ENCODE results near the gene FAP.

Gene FAP

DNA sequence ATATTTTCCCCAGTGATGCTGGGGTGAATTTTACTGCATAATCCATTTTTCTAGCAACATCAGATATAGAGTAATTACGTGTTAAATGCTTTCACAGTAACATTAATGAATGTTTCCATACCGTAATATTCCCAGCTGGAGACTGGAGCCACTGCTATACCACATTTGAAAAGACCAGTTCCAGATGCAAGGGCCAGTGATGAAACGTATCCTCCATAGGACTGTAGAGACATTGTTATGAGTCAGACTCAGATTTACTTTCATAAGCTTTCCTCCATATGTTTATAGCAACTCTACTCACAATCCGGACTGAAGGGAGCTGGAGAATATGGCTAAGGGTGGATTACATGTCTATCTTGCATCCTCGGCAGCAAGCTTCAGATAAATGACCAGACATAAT lies 68.5 kb downstream of the FAP start:
- H3K27me3 ChIP-seq (ENCODE audit: control insufficient read depth in 1 of 2, insufficient read depth in 2 of 2, low read length in 2 of 2): no peaks in the 10 kb centered on the region
- H3K27ac ChIP-seq (ENCODE audit: low read depth, low read length): no peak overlapping the region
- H3K36me3 ChIP-seq (ENCODE audit: control insufficient read depth in 1 of 2, insufficient read depth in 2 of 2, low read length in 2 of 2): no peaks in the 10 kb centered on the region
- no peak overlapping the region for H3K4me3 ChIP-seq (ENCODE audit: low read depth in 1 of 2, low read length in 2 of 2)
- no peak overlapping the region for H3K9ac ChIP-seq (ENCODE audit: low read depth in 1 of 2, low read length in 2 of 2)
- H3K9me3 ChIP-seq (ENCODE audit: control insufficient read depth in 1 of 2, low read length in 2 of 2): no peaks in the 10 kb centered on the region
- H3K4me1 ChIP-seq (ENCODE audit: control insufficient read depth in 1 of 2, insufficient read depth in 2 of 2, low read length in 2 of 2): no peaks in the 10 kb centered on the region

DNA sequence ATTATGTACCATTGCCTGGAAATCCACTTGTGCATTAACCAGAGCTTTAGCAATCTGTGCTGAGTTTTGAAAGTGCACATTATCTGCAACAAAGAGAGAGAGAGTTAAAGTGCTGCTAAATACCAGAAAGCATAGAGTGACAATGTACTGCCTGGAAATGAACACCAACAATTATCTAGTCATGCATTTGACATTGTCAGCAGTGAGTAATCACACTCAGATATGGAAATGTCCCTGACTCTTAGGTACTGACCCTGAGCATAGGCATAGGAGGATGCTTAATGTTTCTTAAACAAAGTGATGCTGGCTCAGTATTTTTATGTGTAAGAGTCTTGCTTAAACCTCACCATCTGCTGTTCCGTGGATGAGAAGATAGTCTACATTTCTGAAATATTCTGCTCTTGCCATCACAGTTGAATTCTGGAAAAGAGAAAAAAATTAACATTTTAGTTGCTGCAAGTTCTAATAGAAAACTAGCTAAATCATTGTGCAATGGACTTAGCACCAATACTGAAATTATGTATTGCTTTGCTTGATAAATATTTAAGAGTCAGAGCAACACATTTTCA lies 70.4 kb downstream of the FAP start:
- Histone ChIP-seq H3K27me3 (ENCODE audit: control insufficient read depth in 1 of 2, insufficient read depth in 2 of 2, low read length in 2 of 2) (no peaks in the 10 kb centered on the region), H3K4me3 (ENCODE audit: low read depth in 1 of 2, low read length in 2 of 2) (no peak overlapping the region), H3K4me1 (ENCODE audit: control insufficient read depth in 1 of 2, insufficient read depth in 2 of 2, low read length in 2 of 2) (no peaks in the 10 kb centered on the region), H3K27ac (ENCODE audit: low read depth, low read length) (no peak overlapping the region), H3K9ac (ENCODE audit: low read depth in 1 of 2, low read length in 2 of 2) (no peak overlapping the region), H3K36me3 (ENCODE audit: control insufficient read depth in 1 of 2, insufficient read depth in 2 of 2, low read length in 2 of 2) (no peaks in the 10 kb centered on the region), H3K9me3 (ENCODE audit: control insufficient read depth in 1 of 2, low read length in 2 of 2) (no peaks in the 10 kb centered on the region)

DNA sequence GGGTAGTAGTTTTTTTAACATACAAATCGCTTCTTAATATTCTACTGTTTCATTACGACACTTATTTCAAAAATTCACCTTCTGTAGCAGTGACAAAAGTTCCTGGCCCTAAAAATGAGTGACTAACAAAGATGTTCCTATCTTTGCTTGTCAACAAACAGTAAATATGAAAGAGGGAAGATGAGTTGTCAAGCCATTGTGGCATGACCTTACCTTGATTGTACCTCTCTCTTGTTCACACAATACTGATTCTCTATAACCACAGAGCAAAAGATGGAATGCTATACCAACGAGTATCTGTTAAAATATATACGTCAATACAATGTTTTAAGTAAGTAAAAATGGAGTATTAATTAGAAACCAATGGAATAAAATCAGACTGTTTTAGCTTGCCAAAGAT lies 76.5 kb downstream of the FAP start:
- H3K4me1 ChIP-seq (ENCODE audit: control insufficient read depth in 1 of 2, insufficient read depth in 2 of 2, low read length in 2 of 2): no peaks in the 10 kb centered on the region
- no peak overlapping the region for H3K27ac ChIP-seq (ENCODE audit: low read depth, low read length)
- H3K36me3 ChIP-seq (ENCODE audit: control insufficient read depth in 1 of 2, insufficient read depth in 2 of 2, low read length in 2 of 2): no peaks in the 10 kb centered on the region
- no peaks in the 10 kb centered on the region for H3K27me3 ChIP-seq (ENCODE audit: control insufficient read depth in 1 of 2, insufficient read depth in 2 of 2, low read length in 2 of 2)
- no peaks in the 10 kb centered on the region for H3K9me3 ChIP-seq (ENCODE audit: control insufficient read depth in 1 of 2, low read length in 2 of 2)
- H3K9ac ChIP-seq (ENCODE audit: low read depth in 1 of 2, low read length in 2 of 2): no peak overlapping the region
- H3K4me3 ChIP-seq (ENCODE audit: low read depth in 1 of 2, low read length in 2 of 2): no peak overlapping the region

DNA sequence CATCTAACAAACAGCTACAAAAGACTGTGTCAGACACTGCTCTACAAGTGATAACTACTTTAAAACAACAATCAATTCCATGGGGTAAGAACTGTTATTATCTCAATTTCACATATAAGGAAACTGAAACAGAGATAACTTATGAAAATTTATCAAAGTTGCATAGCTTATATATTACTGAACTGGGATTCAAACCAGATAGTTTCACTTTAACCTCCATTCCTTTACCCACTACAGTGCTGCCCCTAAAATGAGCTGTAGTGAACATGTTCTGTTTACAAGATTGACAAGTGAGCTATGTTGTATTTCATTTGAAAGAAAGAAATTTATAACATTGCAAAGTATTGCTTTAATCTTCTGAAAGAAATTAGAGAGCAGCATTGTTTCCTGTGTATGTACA lies 77.1 kb downstream of the FAP start:
- Histone ChIP-seq H3K36me3 (ENCODE audit: control insufficient read depth in 1 of 2, insufficient read depth in 2 of 2, low read length in 2 of 2) (no peaks in the 10 kb centered on the region), H3K9me3 (ENCODE audit: control insufficient read depth in 1 of 2, low read length in 2 of 2) (no peaks in the 10 kb centered on the region), H3K4me1 (ENCODE audit: control insufficient read depth in 1 of 2, insufficient read depth in 2 of 2, low read length in 2 of 2) (no peaks in the 10 kb centered on the region), H3K27me3 (ENCODE audit: control insufficient read depth in 1 of 2, insufficient read depth in 2 of 2, low read length in 2 of 2) (no peaks in the 10 kb centered on the region), H3K9ac (ENCODE audit: low read depth in 1 of 2, low read length in 2 of 2) (no peak overlapping the region), H3K4me3 (ENCODE audit: low read depth in 1 of 2, low read length in 2 of 2) (no peak overlapping the region), H3K27ac (ENCODE audit: low read depth, low read length) (no peak overlapping the region)

DNA sequence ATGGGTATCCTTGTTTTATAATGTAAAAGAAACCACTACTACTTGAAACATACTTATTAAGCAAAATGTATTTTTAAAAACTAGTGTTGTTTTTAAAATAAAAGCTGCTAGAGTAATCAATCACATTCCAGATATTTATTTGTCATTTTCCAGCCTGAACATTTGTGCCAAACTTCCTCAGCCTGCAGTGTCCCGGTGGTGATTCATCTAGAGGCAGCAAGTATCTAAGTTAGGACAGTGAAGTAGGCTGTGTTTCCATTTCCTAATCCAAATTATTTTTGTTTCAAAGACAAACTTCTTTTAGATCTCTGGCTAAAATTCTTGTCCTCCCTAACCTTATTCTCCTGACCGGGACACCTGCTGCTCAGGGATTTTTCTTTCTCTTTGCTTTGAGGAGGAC lies 78.4 kb downstream of the FAP start:
- no peaks in the 10 kb centered on the region for H3K9me3 ChIP-seq (ENCODE audit: control insufficient read depth in 1 of 2, low read length in 2 of 2)
- no peak overlapping the region for H3K9ac ChIP-seq (ENCODE audit: low read depth in 1 of 2, low read length in 2 of 2)
- H3K27me3 ChIP-seq (ENCODE audit: control insufficient read depth in 1 of 2, insufficient read depth in 2 of 2, low read length in 2 of 2): no peaks in the 10 kb centered on the region
- no peak overlapping the region for H3K27ac ChIP-seq (ENCODE audit: low read depth, low read length)
- H3K4me1 ChIP-seq (ENCODE audit: control insufficient read depth in 1 of 2, insufficient read depth in 2 of 2, low read length in 2 of 2): no peaks in the 10 kb centered on the region
- no peaks in the 10 kb centered on the region for H3K36me3 ChIP-seq (ENCODE audit: control insufficient read depth in 1 of 2, insufficient read depth in 2 of 2, low read length in 2 of 2)
- H3K4me3 ChIP-seq (ENCODE audit: low read depth in 1 of 2, low read length in 2 of 2): no peak overlapping the region

DNA sequence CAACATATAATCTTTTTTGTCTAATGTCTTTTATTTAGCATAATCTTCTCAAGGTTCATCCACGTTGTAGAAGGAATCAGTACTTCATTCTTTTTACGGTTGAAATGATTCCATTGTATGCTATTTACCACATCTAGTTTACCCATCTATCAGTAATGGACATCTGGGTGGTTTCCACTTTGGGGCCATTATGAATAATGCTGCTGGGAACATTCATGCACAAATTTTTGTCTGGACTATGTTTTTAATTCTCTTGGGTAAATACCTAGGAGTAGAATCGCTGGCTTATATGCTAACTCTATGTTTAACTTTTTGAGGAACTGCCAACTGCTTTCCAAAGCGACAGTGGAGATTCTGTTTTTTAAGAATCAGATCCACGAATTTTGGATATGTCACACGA lies 83.8 kb downstream of the FAP start:
- Histone ChIP-seq H3K4me1 (ENCODE audit: control insufficient read depth in 1 of 2, insufficient read depth in 2 of 2, low read length in 2 of 2) (no peaks in the 10 kb centered on the region), H3K27me3 (ENCODE audit: control insufficient read depth in 1 of 2, insufficient read depth in 2 of 2, low read length in 2 of 2) (no peaks in the 10 kb centered on the region), H3K9ac (ENCODE audit: low read depth in 1 of 2, low read length in 2 of 2) (no peak overlapping the region), H3K4me3 (ENCODE audit: low read depth in 1 of 2, low read length in 2 of 2) (no peak overlapping the region), H3K36me3 (ENCODE audit: control insufficient read depth in 1 of 2, insufficient read depth in 2 of 2, low read length in 2 of 2) (no peaks in the 10 kb centered on the region), H3K27ac (ENCODE audit: low read depth, low read length) (no peak overlapping the region), H3K9me3 (ENCODE audit: control insufficient read depth in 1 of 2, low read length in 2 of 2) (no peaks in the 10 kb centered on the region)

DNA sequence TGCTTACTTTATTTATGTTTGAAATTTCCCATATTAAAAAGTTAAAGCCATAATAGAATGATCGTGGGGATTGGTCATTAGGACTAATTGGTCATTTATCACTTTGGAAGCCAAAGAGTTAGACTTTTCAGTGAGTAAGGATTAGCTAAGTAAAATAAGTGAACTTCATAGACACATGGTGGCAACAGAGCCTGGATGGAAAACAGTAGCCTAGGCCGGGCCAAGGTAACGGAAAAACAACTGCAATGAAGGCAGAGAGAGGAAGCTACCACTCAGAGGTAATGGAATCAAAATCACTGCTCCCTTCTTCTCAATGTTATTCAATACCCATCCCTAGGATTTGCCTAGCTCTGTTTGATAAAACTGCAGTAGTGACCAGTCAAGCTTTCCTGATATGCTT lies 87.1 kb downstream of the FAP start:
- peaks cover 0 to 3% of the 10 kb centered on the region in 2 donors for H3K4me1 ChIP-seq (ENCODE audit: control insufficient read depth in 1 of 2, insufficient read depth in 2 of 2, low read length in 2 of 2)
- H3K27me3 ChIP-seq (ENCODE audit: control insufficient read depth in 1 of 2, insufficient read depth in 2 of 2, low read length in 2 of 2): no peaks in the 10 kb centered on the region
- no peak overlapping the region for H3K4me3 ChIP-seq (ENCODE audit: low read depth in 1 of 2, low read length in 2 of 2)
- H3K9me3 ChIP-seq (ENCODE audit: control insufficient read depth in 1 of 2, low read length in 2 of 2): no peaks in the 10 kb centered on the region
- H3K9ac ChIP-seq (ENCODE audit: low read depth in 1 of 2, low read length in 2 of 2): no peak overlapping the region
- H3K36me3 ChIP-seq (ENCODE audit: control insufficient read depth in 1 of 2, insufficient read depth in 2 of 2, low read length in 2 of 2): no peaks in the 10 kb centered on the region
- no peak overlapping the region for H3K27ac ChIP-seq (ENCODE audit: low read depth, low read length)

DNA sequence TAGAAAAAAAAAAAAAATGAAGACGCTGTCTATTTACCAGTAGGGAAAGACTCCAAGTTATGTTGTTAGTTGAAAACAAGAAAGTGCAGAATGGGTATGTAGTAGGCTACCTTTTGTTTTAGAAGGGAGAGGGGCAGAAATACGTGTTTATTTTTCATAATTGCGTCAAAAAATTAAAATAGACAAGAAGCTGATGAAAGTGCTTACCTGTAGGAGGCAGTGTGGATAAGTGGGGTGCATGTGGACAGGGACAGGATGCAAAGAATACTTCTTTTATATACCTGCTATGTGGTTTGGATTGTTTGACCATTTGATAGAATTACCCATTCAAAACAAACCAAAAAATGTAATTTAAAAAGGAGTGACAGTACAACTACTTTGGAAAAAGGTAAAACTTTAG lies 88.2 kb downstream of the FAP start:
- no peaks in the 10 kb centered on the region for H3K9me3 ChIP-seq (ENCODE audit: control insufficient read depth in 1 of 2, low read length in 2 of 2)
- H3K9ac ChIP-seq (ENCODE audit: low read depth in 1 of 2, low read length in 2 of 2): no peak overlapping the region
- H3K4me1 ChIP-seq (ENCODE audit: control insufficient read depth in 1 of 2, insufficient read depth in 2 of 2, low read length in 2 of 2): peaks cover 0 to 3% of the 10 kb centered on the region in 2 donors
- H3K36me3 ChIP-seq (ENCODE audit: control insufficient read depth in 1 of 2, insufficient read depth in 2 of 2, low read length in 2 of 2): no peaks in the 10 kb centered on the region
- no peak overlapping the region for H3K4me3 ChIP-seq (ENCODE audit: low read depth in 1 of 2, low read length in 2 of 2)
- no peak overlapping the region for H3K27ac ChIP-seq (ENCODE audit: low read depth, low read length)
- H3K27me3 ChIP-seq (ENCODE audit: control insufficient read depth in 1 of 2, insufficient read depth in 2 of 2, low read length in 2 of 2): no peaks in the 10 kb centered on the region

DNA sequence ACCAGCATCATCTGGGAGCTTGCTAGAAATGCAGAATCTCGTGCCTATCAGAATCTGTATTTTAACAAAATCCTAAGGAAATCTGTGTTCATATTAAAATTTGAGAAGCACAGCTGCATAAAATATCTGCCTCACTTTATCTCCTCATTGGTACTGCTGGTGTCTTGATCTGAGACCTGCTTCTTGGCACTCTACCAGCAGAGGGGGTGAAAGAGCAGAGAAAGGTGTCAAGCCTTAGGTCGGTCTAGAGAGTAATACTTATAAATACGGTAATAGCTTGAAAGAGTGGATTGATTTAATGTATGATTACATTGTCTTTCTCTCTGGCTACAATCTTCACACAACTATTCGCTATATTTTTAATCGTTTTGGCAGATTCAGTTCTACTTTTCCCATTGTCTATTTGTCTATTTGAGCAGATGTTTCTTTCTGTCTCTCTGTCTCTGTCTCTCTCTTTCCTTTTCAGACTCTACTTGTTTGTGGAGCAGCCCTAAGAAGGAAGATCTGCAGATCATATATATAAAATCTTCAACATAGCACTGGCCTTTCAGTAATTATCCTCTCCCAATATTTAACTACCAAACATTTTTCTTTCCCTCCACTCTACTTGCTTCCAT lies 89.5 kb downstream of the FAP start:
- H3K36me3 ChIP-seq (ENCODE audit: control insufficient read depth in 1 of 2, insufficient read depth in 2 of 2, low read length in 2 of 2): no peaks in the 10 kb centered on the region
- H3K4me1 ChIP-seq (ENCODE audit: control insufficient read depth in 1 of 2, insufficient read depth in 2 of 2, low read length in 2 of 2): peaks cover 0 to 3% of the 10 kb centered on the region in 2 donors
- no peak overlapping the region for H3K9ac ChIP-seq (ENCODE audit: low read depth in 1 of 2, low read length in 2 of 2)
- H3K9me3 ChIP-seq (ENCODE audit: control insufficient read depth in 1 of 2, low read length in 2 of 2): no peaks in the 10 kb centered on the region
- no peaks in the 10 kb centered on the region for H3K27me3 ChIP-seq (ENCODE audit: control insufficient read depth in 1 of 2, insufficient read depth in 2 of 2, low read length in 2 of 2)
- peak overlapping the region in 1 of 2 donors; percentile 19 for H3K4me3 ChIP-seq (ENCODE audit: low read depth in 1 of 2, low read length in 2 of 2)
- no peak overlapping the region for H3K27ac ChIP-seq (ENCODE audit: low read depth, low read length)

DNA sequence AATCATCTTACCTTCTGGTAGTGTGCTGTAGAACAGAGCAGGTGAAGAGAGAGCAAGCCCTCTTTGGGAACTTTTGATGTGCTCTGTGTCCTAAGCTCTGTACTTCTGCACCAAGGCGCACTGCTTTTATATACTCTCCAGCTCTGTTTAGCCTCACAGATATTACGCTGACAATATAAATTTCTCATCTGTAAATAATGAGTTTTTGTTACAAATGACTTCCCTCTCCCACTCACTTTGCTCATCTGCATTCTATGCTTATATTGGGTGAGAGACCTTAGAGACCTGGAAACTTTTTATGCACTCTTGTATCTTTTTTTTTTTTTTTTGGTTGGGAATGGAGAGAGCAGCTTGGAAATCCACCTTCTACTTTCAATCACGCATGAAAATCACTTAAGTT lies 91.1 kb downstream of the FAP start, which contains the start of gene GCG:
Gene GCG, minus strand, starts transcription at position 101 of the 400 bp plus-strand sequence. CDS start 3,069 bp downstream, outside the sequence.
- Histone ChIP-seq H3K27ac (ENCODE audit: low read depth, low read length) (no peak within 1 kb of the TSS), H3K9me3 (ENCODE audit: control insufficient read depth in 1 of 2, low read length in 2 of 2) (no peaks in the 10 kb centered on the region), H3K4me1 (ENCODE audit: control insufficient read depth in 1 of 2, insufficient read depth in 2 of 2, low read length in 2 of 2) (peaks cover 0 to 3% of the 10 kb centered on the region in 2 donors), H3K9ac (ENCODE audit: low read depth in 1 of 2, low read length in 2 of 2) (no peak within 1 kb of the TSS), H3K4me3 (ENCODE audit: low read depth in 1 of 2, low read length in 2 of 2) (no peak within 1 kb of the TSS), H3K27me3 (ENCODE audit: control insufficient read depth in 1 of 2, insufficient read depth in 2 of 2, low read length in 2 of 2) (no peaks in the 10 kb centered on the region), H3K36me3 (ENCODE audit: control insufficient read depth in 1 of 2, insufficient read depth in 2 of 2, low read length in 2 of 2) (no peaks in the 10 kb centered on the region)

All from duodenal mucosa (tissue), 2 donors.